ENCODE results near the gene TRAPPC11.

DNA sequence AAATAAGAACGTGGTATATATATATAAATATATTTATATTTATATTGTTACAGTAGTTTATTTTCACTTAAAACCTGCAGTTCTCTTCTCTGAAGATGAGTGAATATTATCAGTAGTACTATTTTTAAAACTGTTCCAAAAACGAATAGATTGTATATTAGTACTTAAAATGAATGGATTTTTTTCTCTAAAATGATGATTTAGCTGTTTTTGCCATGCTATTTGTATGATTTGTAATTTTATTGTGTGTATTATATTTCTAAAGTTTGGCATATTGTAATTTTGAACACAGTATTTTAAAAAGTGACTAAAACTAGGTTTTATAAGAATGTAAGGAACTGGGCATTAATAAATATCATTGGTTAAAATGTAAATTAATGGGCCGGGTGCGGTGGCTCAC, 22.0 kb downstream of the TRAPPC11 start:
- TF ChIP-seq, protein P1, sequence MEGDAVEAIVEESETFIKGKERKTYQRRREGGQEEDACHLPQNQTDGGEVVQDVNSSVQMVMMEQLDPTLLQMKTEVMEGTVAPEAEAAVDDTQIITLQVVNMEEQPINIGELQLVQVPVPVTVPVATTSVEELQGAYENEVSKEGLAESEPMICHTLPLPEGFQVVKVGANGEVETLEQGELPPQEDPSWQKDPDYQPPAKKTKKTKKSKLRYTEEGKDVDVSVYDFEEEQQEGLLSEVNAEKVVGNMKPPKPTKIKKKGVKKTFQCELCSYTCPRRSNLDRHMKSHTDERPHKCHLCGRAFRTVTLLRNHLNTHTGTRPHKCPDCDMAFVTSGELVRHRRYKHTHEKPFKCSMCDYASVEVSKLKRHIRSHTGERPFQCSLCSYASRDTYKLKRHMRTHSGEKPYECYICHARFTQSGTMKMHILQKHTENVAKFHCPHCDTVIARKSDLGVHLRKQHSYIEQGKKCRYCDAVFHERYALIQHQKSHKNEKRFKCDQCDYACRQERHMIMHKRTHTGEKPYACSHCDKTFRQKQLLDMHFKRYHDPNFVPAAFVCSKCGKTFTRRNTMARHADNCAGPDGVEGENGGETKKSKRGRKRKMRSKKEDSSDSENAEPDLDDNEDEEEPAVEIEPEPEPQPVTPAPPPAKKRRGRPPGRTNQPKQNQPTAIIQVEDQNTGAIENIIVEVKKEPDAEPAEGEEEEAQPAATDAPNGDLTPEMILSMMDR (conservative IDR thresholded peaks at IDR 0.05; ENCODE audit: low read length) = no peak
- TF ChIP-seq EZH2phosphoT487 (IDR thresholded peaks at IDR 0.05; ENCODE audit: borderline replicate concordance) = no peak

All from Loucy (cell line).